Glutamatergic neuron (in vitro differentiated cells): Measurements from ENCODE around the gene NSRP1. TPM values are rescaled to one million over a fixed set of nuclear protein-coding genes. Genes with fewer than 3 reads are reported as not detected.

Experiments used
- DNase-seq: peaks from one replicate; pipeline ENCODE4 v3.0.0; 2022
- H3K27ac Mint-ChIP-seq: one replicate; pipeline ENCODE4 v1.8.0; 2020; ENCODE audit warnings: mild to moderate bottlenecking, mixed read lengths, inconsistent platforms; ENCODE audit not compliant: unreplicated experiment
- H3K27me3 Mint-ChIP-seq: one replicate; pipeline ENCODE4 v1.8.0; 2020; ENCODE audit warnings: mild to moderate bottlenecking, moderate library complexity, mixed read lengths, inconsistent platforms; ENCODE audit not compliant: unreplicated experiment
- H3K36me3 Mint-ChIP-seq: one replicate; pipeline ENCODE4 v1.8.0; 2020; ENCODE audit warnings: mild to moderate bottlenecking, mixed read lengths, inconsistent platforms; ENCODE audit not compliant: unreplicated experiment
- H3K4me1 Mint-ChIP-seq: one replicate; pipeline ENCODE4 v1.8.0; 2020; ENCODE audit warnings: mild to moderate bottlenecking, low read depth, mixed read lengths, inconsistent platforms; ENCODE audit not compliant: unreplicated experiment
- H3K4me3 Mint-ChIP-seq: one replicate; pipeline ENCODE4 v1.8.0; 2020; ENCODE audit warnings: mild to moderate bottlenecking, mixed read lengths, inconsistent platforms; ENCODE audit not compliant: unreplicated experiment
- H3K9me3 Mint-ChIP-seq: one replicate; pipeline ENCODE4 v1.8.0; 2020; ENCODE audit warnings: mild to moderate bottlenecking, moderate library complexity, mixed read lengths, inconsistent platforms; ENCODE audit not compliant: unreplicated experiment
- total RNA-seq: library from RNA; stranded (reverse); fragmentation: NEBNext Ultra II Directional; extraction: Animal tissue kit (Norgen Biotek cat#: 25700); gene quantifications from one replicate; pipeline ENCODE4 v1.2.1, GENCODE V29; 2021; ENCODE audit not compliant: unreplicated experiment
- TF ChIP-seq, protein P1 (sequence below): fragments of 200-600 bp; sonication (generic); IDR thresholded peaks from one replicate; pipeline ENCODE4 v1.5.0; 2021; ENCODE audit not compliant: partially characterized antibody, unreplicated experiment

Gene NSRP1
- total RNA-seq, 1 donor from 2014 or later = 18.2 TPM

DNA sequence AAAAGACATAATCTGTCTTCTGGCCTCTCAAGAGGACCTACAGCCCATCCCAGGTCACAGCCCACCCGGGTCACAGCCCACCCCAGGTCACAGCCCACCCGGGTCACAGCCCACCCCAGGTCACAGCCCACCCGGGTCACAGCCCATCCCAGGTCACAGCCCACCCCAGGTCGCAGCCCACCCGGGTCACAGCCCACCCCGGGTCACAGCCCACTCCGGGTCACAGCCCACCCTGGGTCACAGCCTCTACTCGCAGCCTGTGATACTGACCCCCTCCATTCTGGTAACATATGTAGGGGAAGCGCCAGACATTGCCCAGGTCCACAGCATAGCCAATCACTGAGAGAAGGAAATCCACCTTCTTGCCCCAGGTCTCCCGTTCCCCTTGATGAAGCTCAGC, 104.7 kb downstream of the NSRP1 start:
- H3K36me3 Mint-ChIP-seq = no peaks in the 10 kb centered on the region
- no peaks in the 10 kb centered on the region for H3K27me3 Mint-ChIP-seq
- H3K4me1 Mint-ChIP-seq = peaks cover 4% of the 10 kb centered on the region
- peaks cover 2% of the 10 kb centered on the region for H3K9me3 Mint-ChIP-seq
- no peak for DNase-seq
- H3K4me3 Mint-ChIP-seq = no peak overlapping the region
- no peak overlapping the region for H3K27ac Mint-ChIP-seq
- TF ChIP-seq, protein P1, sequence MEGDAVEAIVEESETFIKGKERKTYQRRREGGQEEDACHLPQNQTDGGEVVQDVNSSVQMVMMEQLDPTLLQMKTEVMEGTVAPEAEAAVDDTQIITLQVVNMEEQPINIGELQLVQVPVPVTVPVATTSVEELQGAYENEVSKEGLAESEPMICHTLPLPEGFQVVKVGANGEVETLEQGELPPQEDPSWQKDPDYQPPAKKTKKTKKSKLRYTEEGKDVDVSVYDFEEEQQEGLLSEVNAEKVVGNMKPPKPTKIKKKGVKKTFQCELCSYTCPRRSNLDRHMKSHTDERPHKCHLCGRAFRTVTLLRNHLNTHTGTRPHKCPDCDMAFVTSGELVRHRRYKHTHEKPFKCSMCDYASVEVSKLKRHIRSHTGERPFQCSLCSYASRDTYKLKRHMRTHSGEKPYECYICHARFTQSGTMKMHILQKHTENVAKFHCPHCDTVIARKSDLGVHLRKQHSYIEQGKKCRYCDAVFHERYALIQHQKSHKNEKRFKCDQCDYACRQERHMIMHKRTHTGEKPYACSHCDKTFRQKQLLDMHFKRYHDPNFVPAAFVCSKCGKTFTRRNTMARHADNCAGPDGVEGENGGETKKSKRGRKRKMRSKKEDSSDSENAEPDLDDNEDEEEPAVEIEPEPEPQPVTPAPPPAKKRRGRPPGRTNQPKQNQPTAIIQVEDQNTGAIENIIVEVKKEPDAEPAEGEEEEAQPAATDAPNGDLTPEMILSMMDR = no peak

DNA sequence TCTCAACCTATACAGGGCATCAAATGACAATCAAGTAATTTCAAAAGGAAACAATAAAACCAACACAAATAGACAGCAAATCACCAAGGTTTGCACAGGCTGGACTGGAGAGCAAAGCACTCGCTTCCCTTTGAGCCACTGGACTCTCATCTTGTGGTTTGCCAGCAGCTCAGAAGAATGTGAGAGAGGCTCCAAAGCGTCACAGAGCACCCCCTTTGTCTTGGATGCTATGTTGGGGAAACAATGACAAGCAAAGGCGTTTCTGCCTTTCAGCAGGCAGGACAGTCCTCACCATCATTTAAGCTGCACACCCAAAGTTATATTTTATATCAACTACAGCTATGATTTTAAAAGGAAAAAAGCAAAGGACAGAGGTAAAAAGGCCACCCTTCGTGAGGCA, 105.6 kb downstream of the NSRP1 start:
- no peaks in the 10 kb centered on the region for H3K36me3 Mint-ChIP-seq
- no peaks in the 10 kb centered on the region for H3K27me3 Mint-ChIP-seq
- H3K4me1 Mint-ChIP-seq = peaks cover 4% of the 10 kb centered on the region
- H3K4me3 Mint-ChIP-seq = no peak overlapping the region
- TF ChIP-seq, protein P1 = no peak
- no peak for DNase-seq
- H3K9me3 Mint-ChIP-seq = peaks cover 2% of the 10 kb centered on the region
- no peak overlapping the region for H3K27ac Mint-ChIP-seq

DNA sequence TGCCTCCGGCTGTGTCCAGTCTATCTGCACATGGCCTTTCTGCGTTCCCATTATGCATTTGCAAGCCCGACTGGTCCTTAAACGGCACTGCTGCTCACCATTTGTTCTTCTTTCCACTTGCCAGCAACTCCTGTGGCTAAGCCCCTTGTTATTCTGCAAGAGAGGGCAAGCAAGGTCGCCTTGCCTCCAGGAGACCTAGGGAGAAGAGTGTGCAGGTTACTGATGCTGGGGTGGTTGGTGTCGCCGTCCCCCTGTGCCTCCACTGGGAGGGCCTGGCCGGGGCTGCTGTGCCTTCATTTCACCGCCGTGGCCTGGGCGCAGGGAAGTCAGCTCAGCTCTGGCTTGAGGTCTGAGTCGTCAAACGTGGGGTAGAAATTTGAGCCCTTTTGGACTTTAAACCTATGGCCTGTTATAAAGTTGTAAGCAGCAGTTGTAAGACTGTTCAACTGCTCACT, 106.1 kb downstream of the NSRP1 start:
- H3K27me3 Mint-ChIP-seq = no peaks in the 10 kb centered on the region

DNA sequence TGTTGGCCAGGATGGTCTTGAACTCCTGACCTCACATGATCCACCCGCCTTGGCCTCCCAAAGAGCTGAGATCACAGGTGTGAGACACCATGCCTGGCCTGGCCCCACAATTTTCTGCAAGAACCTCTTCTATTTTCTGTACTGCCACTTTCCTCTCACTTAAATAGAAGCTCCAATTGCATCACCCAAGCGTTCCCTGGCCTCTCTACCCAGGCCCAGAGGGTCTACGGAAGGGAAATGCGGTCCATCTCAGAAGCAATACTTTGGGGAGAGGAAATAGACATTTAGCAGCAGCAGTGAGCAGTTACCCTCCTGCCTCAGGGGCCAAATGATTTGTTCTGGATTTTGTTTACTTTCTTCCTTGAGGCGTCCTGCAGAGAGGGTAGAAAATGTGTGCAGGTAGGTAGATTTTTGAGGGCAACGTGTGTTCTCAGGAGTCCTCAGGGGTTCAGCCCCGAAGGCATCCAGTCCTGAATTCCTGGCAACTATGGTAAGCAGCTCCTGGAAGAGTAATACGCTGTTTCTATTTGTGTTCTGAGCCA, 107.9 kb downstream of the NSRP1 start:
- Mint-ChIP-seq H3K27ac (no peak overlapping the region), H3K27me3 (no peaks in the 10 kb centered on the region), H3K9me3 (peaks cover 3% of the 10 kb centered on the region), H3K4me1 (peaks cover 4% of the 10 kb centered on the region), H3K4me3 (no peak overlapping the region), H3K36me3 (no peaks in the 10 kb centered on the region)
- TF ChIP-seq, protein P1 = no peak
- DNase-seq = no peak

More for the DNA sequence above, 106.1 kb downstream of the NSRP1 start:
- Mint-ChIP-seq H3K9me3 (peaks cover 2% of the 10 kb centered on the region), H3K4me1 (peaks cover 4% of the 10 kb centered on the region), H3K36me3 (no peaks in the 10 kb centered on the region), H3K4me3 (no peak overlapping the region), H3K27ac (no peak overlapping the region)
- TF ChIP-seq, protein P1 = no peak
- DNase-seq = no peak

DNA sequence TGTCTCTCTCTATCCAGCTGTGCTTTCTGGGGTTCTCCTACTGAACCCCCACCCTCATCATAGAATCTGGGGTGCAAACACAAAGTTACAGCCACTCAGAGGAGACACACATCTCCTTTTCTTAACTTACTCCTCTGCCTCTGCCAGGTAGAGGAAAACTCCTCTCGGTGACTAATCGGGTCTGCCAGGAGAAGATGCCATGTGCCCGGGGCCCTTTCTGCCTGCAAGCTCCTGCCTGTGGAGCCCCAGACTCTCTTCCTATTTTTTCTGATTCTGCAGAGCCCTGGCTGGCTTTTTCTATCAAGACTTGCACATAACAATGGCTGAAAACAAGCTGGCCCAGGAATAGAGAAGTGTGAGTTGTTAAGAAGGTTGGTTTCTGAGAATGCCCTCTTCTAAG, 108.5 kb downstream of the NSRP1 start:
- Mint-ChIP-seq H3K27me3 (no peaks in the 10 kb centered on the region), H3K27ac (no peak overlapping the region)
- TF ChIP-seq, protein P1 = no peak

More for the DNA sequence above, 108.5 kb downstream of the NSRP1 start:
- H3K9me3 Mint-ChIP-seq = peaks cover 3% of the 10 kb centered on the region
- no peak for DNase-seq
- no peaks in the 10 kb centered on the region for H3K36me3 Mint-ChIP-seq
- no peak overlapping the region for H3K4me3 Mint-ChIP-seq
- peaks cover 4% of the 10 kb centered on the region for H3K4me1 Mint-ChIP-seq
